OCI-LY1 (cell line): ENCODE data around the gene DYNC1LI1.

Source experiments
- H2AFZ ChIP-seq: fragments of 200-600 bp; sonication (generic), shearing (Covaris generic); 2 replicates; pipeline ENCODE4 v1.6.0; 2014; ENCODE audit warnings: antibody characterized with exemption, mild to moderate bottlenecking, low read length
- H3F3A ChIP-seq: fragments of 200-600 bp; sonication (generic), shearing (Covaris generic); 2 replicates; pipeline ENCODE4 v1.6.0; 2014; ENCODE audit warnings: mild to moderate bottlenecking, antibody characterized with exemption, low read length, moderate library complexity; ENCODE audit not compliant: insufficient read depth
- H3K27ac ChIP-seq: fragments of 200-600 bp; sonication (generic); 2 replicates; pipeline ENCODE4 v1.5.1; 2014; ENCODE audit warnings: low read length, mixed run types, mild to moderate bottlenecking, low read depth; ENCODE audit not compliant: poor library complexity, severe bottlenecking
- H3K27me3 ChIP-seq: fragments of 200-600 bp; sonication (generic); 2 replicates; pipeline ENCODE4 v1.6.0; 2014; ENCODE audit warnings: antibody characterized with exemption, mild to moderate bottlenecking, low read length, moderate library complexity; ENCODE audit not compliant: insufficient read depth
- H3K36me3 ChIP-seq: fragments of 200-600 bp; sonication (generic); 2 replicates; pipeline ENCODE4 v1.6.1; 2014; ENCODE audit warnings: mild to moderate bottlenecking, antibody characterized with exemption, low read length, moderate library complexity, mixed read lengths; ENCODE audit not compliant: insufficient read depth
- H3K4me1 ChIP-seq: fragments of 200-600 bp; sonication (generic); 2 replicates; pipeline ENCODE4 v1.5.1; 2014; ENCODE audit warnings: mild to moderate bottlenecking, low read length, moderate library complexity; ENCODE audit not compliant: insufficient read depth, severe bottlenecking
- H3K4me2 ChIP-seq: fragments of 200-600 bp; sonication (generic), shearing (Covaris generic); 2 replicates; pipeline ENCODE4 v1.6.1; 2014; ENCODE audit warnings: low read length
- H3K4me3 ChIP-seq: fragments of 200-600 bp; sonication (generic); 2 replicates; pipeline ENCODE4 v1.5.1; 2014; ENCODE audit warnings: low read length, low read depth, mild to moderate bottlenecking, mixed read lengths; ENCODE audit not compliant: poor library complexity, severe bottlenecking
- H3K79me2 ChIP-seq: fragments of 200-600 bp; shearing (Covaris generic); 2 replicates; pipeline ENCODE4 v1.6.1; 2016; ENCODE audit warnings: mixed run types, low read length, mixed read lengths; ENCODE audit not compliant: insufficient read depth
- H3K9ac ChIP-seq: fragments of 200-600 bp; sonication (generic), shearing (Covaris generic); 2 replicates; pipeline ENCODE4 v1.6.1; 2014; ENCODE audit warnings: mild to moderate bottlenecking, low read length, mixed read lengths
- H3K9me2 ChIP-seq: fragments of 200-600 bp; sonication (generic), shearing (Covaris generic); 2 replicates; pipeline ENCODE4 v1.6.1; 2014; ENCODE audit warnings: low read depth, mild to moderate bottlenecking, low read length, mixed read lengths
- H3K9me3 ChIP-seq: fragments of 200-600 bp; shearing (Covaris generic); 2 replicates; pipeline ENCODE4 v1.6.1; 2014; ENCODE audit warnings: low read length, mixed read lengths
- H4K20me1 ChIP-seq: fragments of 200-600 bp; sonication (generic), shearing (Covaris generic); 2 replicates; pipeline ENCODE4 v1.6.0; 2016; ENCODE audit warnings: mild to moderate bottlenecking, low read length; ENCODE audit not compliant: insufficient read depth
- EZH2 ChIP-seq: fragments of 200-600 bp; sonication (generic), shearing (Covaris generic); IDR thresholded peaks from 2 replicates; pipeline ENCODE4 v1.8.0; 2017; ENCODE audit warnings: borderline replicate concordance, mixed run types, mild to moderate bottlenecking, antibody characterized with exemption, low read length, moderate library complexity, mixed read lengths
- TF ChIP-seq, protein P1 (sequence below): fragments of 200-600 bp; sonication (generic), shearing (Covaris generic); IDR thresholded peaks from 2 replicates; pipeline ENCODE4 v1.5.1; 2017; ENCODE audit warnings: mild to moderate bottlenecking, antibody characterized with exemption, low read length, moderate library complexity, mixed read lengths

Gene DYNC1LI1

DNA sequence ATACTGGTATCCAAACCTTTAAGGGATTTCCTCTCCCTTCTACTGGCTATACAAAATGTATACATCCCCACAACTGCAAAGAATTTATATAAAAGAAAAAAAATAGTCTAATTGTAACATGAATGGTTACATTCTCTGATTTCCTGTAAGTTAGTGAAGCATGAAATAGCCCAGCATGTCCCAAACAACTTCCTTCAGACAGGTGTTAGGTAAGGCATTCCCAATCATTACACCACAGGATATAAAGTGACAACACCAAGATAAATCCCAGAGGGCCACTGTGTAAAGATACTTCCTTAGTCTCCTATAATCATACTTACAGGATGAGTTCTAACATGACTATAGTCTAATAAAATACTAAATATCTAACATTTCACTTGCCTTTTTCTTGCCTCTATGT, 75.6 kb downstream of the DYNC1LI1 start:
- Histone ChIP-seq H3K9ac (no peak overlapping the region), H4K20me1 (no peaks in the 10 kb centered on the region), H3K4me3 (no peak overlapping the region), H3F3A (no peaks in the 10 kb centered on the region), H2AFZ (no peak overlapping the region), H3K79me2 (peaks cover 14% of the 10 kb centered on the region; the same call in 1 of the 2 replicates), H3K4me2 (no peak overlapping the region), H3K9me2 (no peaks in the 10 kb centered on the region), H3K9me3 (no peaks in the 10 kb centered on the region), H3K27me3 (no peaks in the 10 kb centered on the region), H3K27ac (no peak overlapping the region), H3K4me1 (peaks cover 30% of the 10 kb centered on the region), H3K36me3 (peaks cover 8% of the 10 kb centered on the region; the same call in 1 of the 2 replicates)
- TF ChIP-seq, protein P1, sequence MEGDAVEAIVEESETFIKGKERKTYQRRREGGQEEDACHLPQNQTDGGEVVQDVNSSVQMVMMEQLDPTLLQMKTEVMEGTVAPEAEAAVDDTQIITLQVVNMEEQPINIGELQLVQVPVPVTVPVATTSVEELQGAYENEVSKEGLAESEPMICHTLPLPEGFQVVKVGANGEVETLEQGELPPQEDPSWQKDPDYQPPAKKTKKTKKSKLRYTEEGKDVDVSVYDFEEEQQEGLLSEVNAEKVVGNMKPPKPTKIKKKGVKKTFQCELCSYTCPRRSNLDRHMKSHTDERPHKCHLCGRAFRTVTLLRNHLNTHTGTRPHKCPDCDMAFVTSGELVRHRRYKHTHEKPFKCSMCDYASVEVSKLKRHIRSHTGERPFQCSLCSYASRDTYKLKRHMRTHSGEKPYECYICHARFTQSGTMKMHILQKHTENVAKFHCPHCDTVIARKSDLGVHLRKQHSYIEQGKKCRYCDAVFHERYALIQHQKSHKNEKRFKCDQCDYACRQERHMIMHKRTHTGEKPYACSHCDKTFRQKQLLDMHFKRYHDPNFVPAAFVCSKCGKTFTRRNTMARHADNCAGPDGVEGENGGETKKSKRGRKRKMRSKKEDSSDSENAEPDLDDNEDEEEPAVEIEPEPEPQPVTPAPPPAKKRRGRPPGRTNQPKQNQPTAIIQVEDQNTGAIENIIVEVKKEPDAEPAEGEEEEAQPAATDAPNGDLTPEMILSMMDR = no peak
- TF ChIP-seq EZH2 = no peak

DNA sequence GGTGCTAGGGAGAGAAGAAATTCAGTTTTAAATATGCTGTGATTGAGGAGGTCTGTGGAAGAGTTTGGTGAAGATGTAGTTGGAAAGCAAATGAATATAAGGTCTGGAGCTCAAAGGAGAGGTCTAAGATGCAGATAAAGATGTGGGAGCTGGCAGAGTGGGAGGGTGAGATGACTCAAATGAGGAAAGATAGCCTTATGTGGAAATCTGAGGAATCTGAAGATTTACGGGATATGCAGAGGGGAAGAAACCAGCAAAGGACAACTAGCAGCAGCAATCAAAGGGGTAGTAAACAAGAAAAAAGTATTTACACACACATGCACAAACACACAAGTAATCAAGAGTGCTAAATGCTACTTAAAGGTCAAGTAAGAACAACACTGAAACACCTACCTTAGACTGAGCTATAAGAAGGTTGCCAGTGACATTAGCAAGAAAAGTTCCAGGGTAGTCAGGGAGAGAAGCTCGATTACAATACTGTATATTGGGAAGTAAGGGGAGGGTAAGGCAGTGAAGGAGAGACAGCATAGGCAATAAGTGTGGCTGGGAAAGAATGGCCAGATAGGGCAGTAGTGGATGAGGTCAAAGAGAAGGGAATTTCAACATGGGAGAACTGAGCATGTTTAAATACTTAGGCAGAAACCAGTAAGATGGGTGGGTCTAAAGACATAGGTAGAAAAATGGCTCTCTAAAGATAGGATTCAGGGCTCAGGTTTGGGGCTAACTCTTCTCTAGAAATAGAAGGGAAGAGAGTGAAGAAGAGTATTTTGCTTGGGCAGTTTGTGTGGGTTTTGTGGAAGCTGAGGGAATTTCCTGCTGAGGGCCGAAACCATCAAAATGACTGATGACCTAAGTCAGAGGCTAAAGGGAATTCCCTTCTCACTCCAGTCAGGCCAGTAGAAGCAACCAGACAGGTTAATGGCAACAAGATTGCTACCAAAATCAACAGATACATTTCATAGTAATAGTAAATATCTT, 76.9 kb downstream of the DYNC1LI1 start:
- no peak for TF ChIP-seq EZH2
- TF ChIP-seq, protein P1 = no peak
- no peaks in the 10 kb centered on the region for H3K9me2 ChIP-seq
- peaks cover 8% of the 10 kb centered on the region; the same call in 1 of the 2 replicates for H3K36me3 ChIP-seq
- H3K9ac ChIP-seq = no peak overlapping the region
- H3K27ac ChIP-seq = no peak overlapping the region
- no peaks in the 10 kb centered on the region for H3K9me3 ChIP-seq
- H3K79me2 ChIP-seq = peaks cover 10% of the 10 kb centered on the region; the same call in 1 of the 2 replicates
- no peaks in the 10 kb centered on the region for H4K20me1 ChIP-seq
- H3K4me3 ChIP-seq = no peak overlapping the region
- H2AFZ ChIP-seq = no peak overlapping the region
- H3K4me1 ChIP-seq = peaks cover 17% of the 10 kb centered on the region
- no peaks in the 10 kb centered on the region for H3F3A ChIP-seq
- H3K4me2 ChIP-seq = no peak overlapping the region
- H3K27me3 ChIP-seq = no peaks in the 10 kb centered on the region

DNA sequence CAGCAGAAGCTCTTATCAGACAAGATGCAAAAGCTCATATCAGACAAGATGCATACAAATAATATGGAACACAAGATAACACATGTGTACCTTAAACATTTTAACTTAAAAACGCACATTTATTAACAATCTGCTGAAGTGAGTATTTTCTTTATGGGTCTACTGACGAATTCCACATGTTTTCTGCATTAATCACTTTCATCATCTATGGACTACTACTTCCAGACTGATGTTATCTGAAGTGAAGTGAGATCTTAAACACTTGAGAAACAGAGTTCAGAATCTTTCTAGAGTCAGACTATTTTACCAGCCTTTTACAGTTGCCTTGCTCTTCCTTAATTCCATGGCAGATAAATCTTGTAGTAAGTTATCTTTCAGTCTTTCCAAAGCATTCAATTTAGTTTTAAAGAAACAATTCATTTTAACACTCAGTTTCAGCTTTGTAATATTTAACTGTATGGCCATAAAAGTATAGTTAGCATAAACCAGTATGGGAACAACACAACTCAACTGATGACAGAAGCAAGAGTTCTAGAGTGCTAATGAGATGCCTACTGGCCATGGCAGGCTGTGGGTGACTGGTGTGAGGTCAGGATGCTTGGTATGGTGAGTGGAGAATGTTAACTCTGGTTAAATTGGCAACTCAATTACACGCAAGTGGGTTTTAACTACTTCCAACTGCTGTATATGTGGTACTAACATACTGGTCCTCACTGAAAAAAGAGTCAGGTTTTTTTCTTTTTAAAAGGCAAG, 77.8 kb downstream of the DYNC1LI1 start:
- Histone ChIP-seq H2AFZ (no peak overlapping the region), H3K4me2 (no peak overlapping the region), H3K9me3 (no peaks in the 10 kb centered on the region), H3K4me3 (no peak overlapping the region), H3K79me2 (peaks cover 10% of the 10 kb centered on the region; the same call in 1 of the 2 replicates), H3K27ac (no peak overlapping the region), H3K36me3 (peaks cover 14% of the 10 kb centered on the region; the same call in 1 of the 2 replicates), H3F3A (no peaks in the 10 kb centered on the region), H3K4me1 (peaks cover 8% of the 10 kb centered on the region), H3K9me2 (no peaks in the 10 kb centered on the region), H3K9ac (no peak overlapping the region), H4K20me1 (no peaks in the 10 kb centered on the region), H3K27me3 (no peaks in the 10 kb centered on the region)
- no peak for TF ChIP-seq EZH2
